Stomach (tissue), 4 donors: Measurements from ENCODE around the gene C2orf78.

Experiments used
- EP300 ChIP-seq: sonication (generic); formaldehyde crosslinking; IDR thresholded peaks from one replicate; pipeline ENCODE4 v1.6.1; 2017; ENCODE audit warnings: antibody characterized with exemption
- POLR2A ChIP-seq, 4 donors: fragments of 450-650 bp; IDR thresholded peaks; one replicate each; pipeline ENCODE4 v1.6.1; 2016; ENCODE audit warnings: antibody characterized with exemption in 4 of 4, control low read depth in 2 of 4, mild to moderate bottlenecking in 1 of 4, moderate library complexity in 1 of 4
- POLR2AphosphoS5 ChIP-seq, 3 donors: sonication (generic); formaldehyde crosslinking; IDR thresholded peaks; one replicate each; pipeline ENCODE4 v1.6.1; 2016; ENCODE audit warnings: antibody characterized with exemption in 3 of 3
- TF ChIP-seq, protein P1 (sequence below), 7 experiments: fragments of 450-650 bp in 4 of 7; fragments of 200-600 bp in 3 of 7; sonication (generic) in 3 of 7; IDR thresholded peaks; one replicate each; pipeline ENCODE4 v1.5.1; 2016 to 2019; ENCODE audit warnings: antibody characterized with exemption in 7 of 7, control low read depth in 2 of 7, mild to moderate bottlenecking in 1 of 7

DNA sequence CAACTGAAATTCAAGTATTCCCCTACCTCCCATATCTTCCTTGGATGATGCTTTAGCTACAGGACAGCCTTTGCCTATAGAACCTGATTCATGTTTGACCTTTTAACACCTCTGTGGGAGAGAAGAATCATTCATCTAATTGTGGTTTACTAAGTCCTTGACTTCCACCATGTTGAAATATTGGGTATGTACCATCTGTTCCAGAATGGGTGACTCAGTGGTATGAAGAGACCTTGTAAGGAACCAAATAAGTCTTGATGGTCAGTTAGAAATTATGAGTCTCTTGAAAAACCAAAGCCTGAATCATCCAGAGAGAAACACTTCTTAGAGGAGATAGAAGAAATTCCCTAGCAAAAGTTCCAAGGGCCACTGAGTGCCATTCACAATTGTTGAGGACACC is 72.2 kb downstream of the C2orf78 start:
- TF ChIP-seq POLR2AphosphoS5 (IDR thresholded peaks at IDR 0.05), result no peak
- TF ChIP-seq EP300, result no peak
- TF ChIP-seq, protein P1, sequence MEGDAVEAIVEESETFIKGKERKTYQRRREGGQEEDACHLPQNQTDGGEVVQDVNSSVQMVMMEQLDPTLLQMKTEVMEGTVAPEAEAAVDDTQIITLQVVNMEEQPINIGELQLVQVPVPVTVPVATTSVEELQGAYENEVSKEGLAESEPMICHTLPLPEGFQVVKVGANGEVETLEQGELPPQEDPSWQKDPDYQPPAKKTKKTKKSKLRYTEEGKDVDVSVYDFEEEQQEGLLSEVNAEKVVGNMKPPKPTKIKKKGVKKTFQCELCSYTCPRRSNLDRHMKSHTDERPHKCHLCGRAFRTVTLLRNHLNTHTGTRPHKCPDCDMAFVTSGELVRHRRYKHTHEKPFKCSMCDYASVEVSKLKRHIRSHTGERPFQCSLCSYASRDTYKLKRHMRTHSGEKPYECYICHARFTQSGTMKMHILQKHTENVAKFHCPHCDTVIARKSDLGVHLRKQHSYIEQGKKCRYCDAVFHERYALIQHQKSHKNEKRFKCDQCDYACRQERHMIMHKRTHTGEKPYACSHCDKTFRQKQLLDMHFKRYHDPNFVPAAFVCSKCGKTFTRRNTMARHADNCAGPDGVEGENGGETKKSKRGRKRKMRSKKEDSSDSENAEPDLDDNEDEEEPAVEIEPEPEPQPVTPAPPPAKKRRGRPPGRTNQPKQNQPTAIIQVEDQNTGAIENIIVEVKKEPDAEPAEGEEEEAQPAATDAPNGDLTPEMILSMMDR (IDR thresholded peaks at IDR 0.05), result no peak
- TF ChIP-seq POLR2A (IDR thresholded peaks at IDR 0.05), result no peak
